VCaP (cell line): ENCODE results near the gene CSF1R.

Experiments
- H3K27ac ChIP-seq: fragments of 450-650 bp; 2 replicates; pipeline ENCODE4 v1.5.1; 2017
- CTCF ChIP-seq: fragments of 450-650 bp; conservative IDR thresholded peaks from 2 replicates; pipeline ENCODE4 v1.5.1; 2017; ENCODE audit warnings: mild to moderate bottlenecking, moderate library complexity

The CSF1R gene

DNA sequence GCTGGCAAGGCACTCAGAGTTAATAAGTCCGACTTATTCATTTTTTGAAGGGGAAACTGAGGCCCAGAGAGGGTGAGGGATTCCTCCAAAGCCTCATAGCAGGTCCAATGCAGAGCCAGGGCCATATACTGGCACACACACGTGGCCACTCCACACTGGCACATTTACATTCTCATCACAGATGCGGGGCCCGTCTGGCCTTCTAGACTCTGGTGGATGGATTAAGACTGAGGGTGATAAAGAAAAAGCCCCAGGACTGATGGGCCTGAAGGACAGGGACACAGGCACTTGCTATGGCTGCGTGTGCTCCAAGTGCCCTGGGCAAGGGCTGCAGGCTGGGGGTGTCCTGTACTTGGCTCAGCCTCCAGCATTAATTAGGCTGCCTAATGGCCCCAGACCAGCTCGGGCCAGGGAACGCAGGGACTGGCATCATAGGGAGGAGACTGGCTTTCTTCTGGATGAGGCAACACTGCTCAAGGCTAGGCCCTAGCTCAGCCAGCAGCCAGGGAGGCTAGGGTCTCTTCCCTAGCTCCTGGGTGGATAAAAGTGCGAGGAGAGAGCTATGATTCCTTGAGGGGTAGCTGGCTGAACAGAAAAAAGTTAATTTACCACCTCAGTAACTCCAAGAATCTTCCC, 28.5 kb upstream of the CSF1R start:
- TF ChIP-seq CTCF: no peak
- H3K27ac ChIP-seq: no peak overlapping the region

DNA sequence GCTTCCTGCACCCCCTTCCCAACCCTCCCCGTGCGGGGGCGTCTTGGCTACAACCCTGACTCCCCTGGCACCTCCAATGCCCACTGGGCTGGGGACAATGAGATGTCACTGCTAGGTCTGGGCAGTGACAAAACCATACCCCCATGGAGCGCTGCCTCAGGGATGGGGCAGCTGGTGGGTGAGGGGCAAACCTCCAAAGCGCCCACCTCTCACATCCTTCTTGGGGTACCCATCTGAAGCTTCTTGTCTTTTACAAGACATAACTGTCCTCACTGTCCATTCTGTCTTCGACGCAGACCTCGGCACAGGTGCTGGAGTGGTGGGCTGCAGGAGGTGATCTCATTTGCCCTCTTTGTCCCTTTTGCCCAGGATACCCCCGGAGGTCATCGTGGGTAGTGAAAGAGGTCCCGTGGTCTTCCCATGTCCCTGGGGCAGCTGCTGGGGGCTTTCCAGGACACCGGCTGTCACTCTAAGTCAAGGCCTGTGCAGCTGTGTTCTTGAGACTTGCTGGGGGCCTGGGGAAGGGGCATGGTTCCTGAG, 27.8 kb upstream of the CSF1R start:
- TF ChIP-seq CTCF: no peak
- H3K27ac ChIP-seq: no peak overlapping the region

DNA sequence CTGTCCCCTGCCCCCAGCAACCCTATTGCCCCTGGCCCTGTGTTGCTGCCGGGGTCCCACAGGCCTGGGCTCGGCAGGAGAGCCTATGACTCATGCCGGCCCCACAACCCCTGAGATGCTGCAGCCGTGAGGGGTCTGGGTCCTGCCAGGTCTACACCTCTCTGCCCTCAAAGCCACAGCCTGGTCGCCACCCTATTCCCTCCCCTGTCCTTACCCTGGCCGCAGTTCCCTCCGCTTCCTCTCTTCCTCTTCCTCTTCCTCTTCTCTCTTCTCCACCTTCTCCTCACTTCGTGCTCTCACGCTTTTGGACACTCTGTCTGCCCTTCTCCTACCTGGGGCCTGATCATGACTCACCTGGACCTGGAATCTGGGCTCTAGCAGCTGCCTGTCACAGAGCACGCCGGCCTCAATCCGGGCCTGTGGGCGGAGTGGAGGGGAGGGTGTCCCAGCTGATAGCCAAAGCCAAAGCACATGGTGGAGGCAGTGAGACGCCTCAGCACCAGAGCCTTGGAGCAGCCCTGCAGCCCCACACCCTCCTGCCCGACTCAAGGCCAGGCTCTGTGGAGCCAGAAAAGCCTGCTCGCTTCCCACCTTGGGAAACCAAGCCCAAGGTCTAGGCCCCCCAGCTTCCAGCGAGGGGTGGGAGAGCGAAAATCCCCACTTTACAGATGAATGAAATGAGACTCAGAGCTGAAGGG, 26.8 kb upstream of the CSF1R start:
- H3K27ac ChIP-seq: no peak overlapping the region
- TF ChIP-seq CTCF: no peak

DNA sequence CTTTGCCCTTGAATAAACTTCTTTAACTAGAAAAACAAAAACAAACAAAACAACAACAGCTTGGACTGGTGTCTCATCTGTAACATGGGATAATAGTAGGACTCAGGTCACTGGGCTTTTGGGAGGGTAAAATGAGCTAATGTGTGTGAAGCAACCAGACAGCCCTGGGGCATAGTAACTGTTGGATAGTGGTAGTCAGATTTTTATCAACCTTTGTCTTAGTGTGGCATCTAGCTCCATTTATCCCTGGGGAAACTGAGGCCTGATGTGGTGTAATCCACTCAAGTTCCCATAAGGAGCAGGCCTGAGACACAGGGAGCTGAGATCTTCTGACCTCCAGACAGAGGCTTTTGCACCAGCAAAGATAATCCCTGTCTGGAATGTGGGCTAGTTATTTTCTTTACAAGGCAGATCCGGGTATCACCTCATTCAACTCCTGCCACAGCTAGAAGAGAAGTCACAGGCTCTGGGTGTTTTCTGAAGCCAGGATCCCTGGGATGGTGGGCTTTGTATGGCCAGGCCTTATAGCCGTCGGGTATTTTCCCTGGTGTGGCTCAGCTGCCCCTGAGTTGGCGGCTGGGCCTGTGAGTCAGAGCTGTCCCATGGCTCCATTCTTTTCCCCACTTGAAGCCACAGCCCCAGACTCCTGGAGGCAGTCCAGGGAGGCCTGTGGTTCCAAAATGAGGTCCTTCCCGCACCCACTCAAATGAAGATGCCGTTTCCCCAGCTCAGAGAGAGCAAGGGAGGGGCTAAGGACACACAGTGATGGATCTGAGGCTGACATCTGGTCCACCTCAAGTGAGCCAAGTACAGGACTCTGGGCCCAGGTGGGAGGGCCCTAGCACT, 26.1 kb upstream of the CSF1R start:
- TF ChIP-seq CTCF: no peak
- H3K27ac ChIP-seq: no peak overlapping the region

GRCh38 chr5:150111122-150111521, 24.8 kb upstream of the CSF1R start:
- no peak overlapping the region for H3K27ac ChIP-seq
- no peak for TF ChIP-seq CTCF

DNA sequence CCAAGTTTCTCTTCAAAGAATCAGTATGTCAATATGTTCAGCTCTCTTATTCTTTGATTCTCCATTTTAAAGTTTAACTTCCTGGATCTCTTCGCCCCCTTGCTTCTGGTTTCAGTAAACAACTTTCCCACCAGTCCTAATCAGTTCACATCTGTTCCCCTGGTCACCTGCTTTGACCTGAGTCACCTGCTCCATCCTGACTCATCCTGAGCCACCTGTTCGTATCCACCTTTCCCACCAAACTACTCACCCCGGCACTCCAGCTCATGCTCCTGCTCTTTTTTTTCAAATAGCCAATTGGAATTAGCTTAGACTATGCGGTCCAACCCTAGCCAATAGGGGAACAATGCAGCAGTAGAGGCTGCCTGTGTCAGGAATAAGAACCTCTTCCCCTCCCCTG, 23.6 kb upstream of the CSF1R start:
- H3K27ac ChIP-seq: no peak overlapping the region
- no peak for TF ChIP-seq CTCF
